SK-N-SH (cell line): ENCODE data around the gene GNAI1.

ENCODE experiments used
- EZH2phosphoT487 ChIP-seq: fragments of 200-600 bp; sonication (generic); IDR thresholded peaks from 2 replicates; pipeline ENCODE4 v1.6.1; 2017; ENCODE audit warnings: low read depth, mixed run types, mild to moderate bottlenecking, antibody characterized with exemption, moderate library complexity, borderline replicate concordance
- SMC3 ChIP-seq: IDR thresholded peaks from 2 replicates; pipeline ENCODE4 v1.6.1; 2012; ENCODE audit warnings: low read depth, low read length, improper control_type of control experiment
- TAF1 ChIP-seq: IDR thresholded peaks from 2 replicates; pipeline ENCODE4 v1.6.1; 2012; ENCODE audit warnings: low read depth, mild to moderate bottlenecking, low read length, moderate library complexity, borderline replicate concordance
- TF ChIP-seq, protein P1 (sequence below): fragments of 200-600 bp; sonication (generic); IDR thresholded peaks from 2 replicates; pipeline ENCODE4 v1.6.1; 2017; ENCODE audit warnings: antibody characterized with exemption, mild to moderate bottlenecking, moderate library complexity

DNA sequence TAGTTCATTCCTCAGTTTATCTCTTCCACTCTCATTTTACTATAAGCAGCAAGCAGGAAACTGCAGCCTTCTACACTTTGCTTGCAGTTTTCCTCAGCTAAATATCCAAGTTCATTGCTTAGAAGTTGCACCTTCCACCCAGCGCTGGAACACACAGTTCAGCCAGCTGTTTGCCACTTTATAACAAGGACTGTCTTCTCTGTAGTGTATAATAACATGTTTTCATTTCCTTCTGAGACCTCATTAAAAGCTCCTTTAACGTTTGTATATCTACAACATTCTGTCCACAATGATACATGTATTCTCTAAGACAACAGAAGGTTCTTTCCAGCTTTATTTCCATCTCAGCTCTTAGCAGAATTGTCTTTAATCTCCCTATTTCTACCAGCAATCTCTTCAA is 74.1 kb downstream of the GNAI1 start:
- TF ChIP-seq TAF1 (no peak), SMC3 (no peak), EZH2phosphoT487 (no peak)
- TF ChIP-seq, protein P1, sequence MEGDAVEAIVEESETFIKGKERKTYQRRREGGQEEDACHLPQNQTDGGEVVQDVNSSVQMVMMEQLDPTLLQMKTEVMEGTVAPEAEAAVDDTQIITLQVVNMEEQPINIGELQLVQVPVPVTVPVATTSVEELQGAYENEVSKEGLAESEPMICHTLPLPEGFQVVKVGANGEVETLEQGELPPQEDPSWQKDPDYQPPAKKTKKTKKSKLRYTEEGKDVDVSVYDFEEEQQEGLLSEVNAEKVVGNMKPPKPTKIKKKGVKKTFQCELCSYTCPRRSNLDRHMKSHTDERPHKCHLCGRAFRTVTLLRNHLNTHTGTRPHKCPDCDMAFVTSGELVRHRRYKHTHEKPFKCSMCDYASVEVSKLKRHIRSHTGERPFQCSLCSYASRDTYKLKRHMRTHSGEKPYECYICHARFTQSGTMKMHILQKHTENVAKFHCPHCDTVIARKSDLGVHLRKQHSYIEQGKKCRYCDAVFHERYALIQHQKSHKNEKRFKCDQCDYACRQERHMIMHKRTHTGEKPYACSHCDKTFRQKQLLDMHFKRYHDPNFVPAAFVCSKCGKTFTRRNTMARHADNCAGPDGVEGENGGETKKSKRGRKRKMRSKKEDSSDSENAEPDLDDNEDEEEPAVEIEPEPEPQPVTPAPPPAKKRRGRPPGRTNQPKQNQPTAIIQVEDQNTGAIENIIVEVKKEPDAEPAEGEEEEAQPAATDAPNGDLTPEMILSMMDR: no peak
